HG03378 (cell line): Measurements from ENCODE around the gene CENPK.
A peak's percentile ranks its signal among the peaks of the same experiment; 100 is the strongest.
"Not testable (repeated sequence)": the region's sequence is repeated elsewhere in the genome, so short reads cannot be mapped to it uniquely, and the experiment has no call there.

ENCODE experiments used
- ATAC-seq: cut with Tn5 transposase; IDR thresholded peaks from one replicate; pipeline ENCODE4 v1.9.1; 2021; ENCODE audit warnings: mild to moderate bottlenecking, moderate library complexity; ENCODE audit not compliant: unreplicated experiment

CENPK gene

DNA sequence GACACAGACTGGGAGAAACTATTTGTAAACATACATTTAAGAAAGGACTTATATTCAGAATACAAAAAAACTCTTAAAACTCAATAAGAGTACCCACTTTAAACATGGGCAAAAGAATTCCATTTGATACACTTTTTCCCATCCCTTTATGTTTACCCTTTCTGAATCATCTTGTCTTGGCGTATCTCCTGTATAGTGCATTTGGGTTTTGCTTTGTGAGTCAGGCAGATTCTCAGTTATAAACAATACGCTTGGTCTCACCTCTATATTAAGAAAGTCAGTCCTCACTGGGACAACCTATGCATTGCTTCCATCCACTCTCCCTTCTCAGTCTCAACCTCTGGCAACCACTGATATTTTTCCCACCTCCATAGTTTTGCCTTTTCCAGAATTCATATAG is 54.0 kb downstream of the CENPK start:
- no peak for ATAC-seq

- ATAC-seq, result no peak
Observed at GRCh38 chr5:65506961-65507360, 56.0 kb downstream of the CENPK start.

- no peak for ATAC-seq
Observed at GRCh38 chr5:65489119-65489518, 73.8 kb downstream of the CENPK start.

- not testable (repeated sequence) for ATAC-seq
Observed at GRCh38 chr5:65488038-65488687, 74.8 kb downstream of the CENPK start.

GRCh38 chr5:65486803-65487202 is 76.2 kb downstream of the CENPK start:
- ATAC-seq, result not testable (repeated sequence)

- no peak for ATAC-seq
Observed at GRCh38 chr5:65485405-65485804, 77.6 kb downstream of the CENPK start.

DNA sequence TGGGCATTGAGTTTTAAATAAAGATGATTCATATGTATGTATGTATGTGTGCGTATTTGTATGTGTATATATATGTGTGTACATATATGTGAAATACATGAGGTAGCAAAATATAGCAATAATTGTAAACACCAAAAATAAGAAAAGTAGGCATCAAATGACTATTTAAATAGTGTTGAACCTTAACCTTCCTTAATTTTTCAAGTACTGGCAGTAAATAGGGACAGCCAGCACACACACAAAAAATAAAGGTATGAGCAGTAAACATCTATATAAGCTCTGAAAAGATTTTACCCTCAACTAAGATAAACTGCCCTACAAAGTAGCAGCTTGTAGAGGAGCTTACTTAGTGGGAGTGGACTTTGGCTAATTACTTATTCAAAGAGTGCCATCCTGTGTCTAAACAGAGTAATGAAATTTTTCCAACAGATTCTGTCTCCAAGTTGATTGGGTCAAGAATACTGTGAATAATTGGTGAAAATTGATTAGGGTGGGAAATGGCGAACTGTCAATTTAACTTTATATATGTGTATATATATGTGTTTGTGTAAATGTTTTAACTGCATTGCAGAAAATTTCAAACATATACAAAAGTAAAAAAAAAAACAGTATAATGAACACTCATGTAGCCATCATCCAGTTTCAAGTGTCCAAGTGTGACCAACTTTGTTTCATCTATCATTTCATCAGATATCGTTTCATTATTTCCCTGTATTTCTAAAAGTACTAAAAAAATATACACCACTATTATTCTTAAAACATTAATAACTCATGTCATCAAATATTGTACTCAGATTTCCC is 79.2 kb downstream of the CENPK start:
- peak; percentile 73 for ATAC-seq

DNA sequence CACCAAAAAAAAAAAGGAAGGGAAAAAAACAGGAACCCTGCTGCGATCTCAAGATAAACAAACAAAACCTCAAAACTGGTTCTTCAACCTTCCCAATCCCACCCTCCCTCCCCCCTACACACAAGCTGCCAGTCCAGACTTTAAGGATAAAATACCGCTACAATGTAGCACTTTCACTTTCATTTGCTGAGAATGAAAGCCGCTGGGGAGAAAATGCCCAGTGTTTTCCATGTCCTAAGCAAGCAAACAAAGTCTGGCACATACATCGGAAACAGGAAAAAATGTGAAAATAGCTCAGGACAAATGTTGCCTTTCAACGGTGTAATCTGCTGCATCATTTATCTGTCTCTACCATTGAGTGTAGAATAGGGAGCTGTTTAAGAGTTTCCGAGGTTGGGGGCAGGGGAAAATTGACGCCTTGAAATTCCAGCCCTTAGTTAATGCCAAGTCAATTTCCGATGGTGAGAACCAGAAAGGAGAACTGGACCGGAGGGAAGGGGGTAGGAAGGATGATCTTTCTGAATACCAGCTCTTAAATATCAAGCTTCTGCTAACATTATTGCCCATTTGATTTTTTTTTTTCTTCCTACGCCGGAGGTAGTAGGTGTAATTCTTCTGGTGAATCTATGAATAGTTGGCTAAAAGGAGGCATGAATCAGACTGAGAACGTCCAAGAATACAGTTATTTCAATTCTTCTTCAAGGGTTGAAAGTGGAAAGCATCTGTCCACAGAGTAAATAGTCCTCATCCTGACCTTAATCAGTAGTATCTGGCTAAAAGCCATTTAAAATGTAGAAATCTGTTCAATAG is 80.0 kb downstream of the CENPK start:
- ATAC-seq, result peak; percentile 19

DNA sequence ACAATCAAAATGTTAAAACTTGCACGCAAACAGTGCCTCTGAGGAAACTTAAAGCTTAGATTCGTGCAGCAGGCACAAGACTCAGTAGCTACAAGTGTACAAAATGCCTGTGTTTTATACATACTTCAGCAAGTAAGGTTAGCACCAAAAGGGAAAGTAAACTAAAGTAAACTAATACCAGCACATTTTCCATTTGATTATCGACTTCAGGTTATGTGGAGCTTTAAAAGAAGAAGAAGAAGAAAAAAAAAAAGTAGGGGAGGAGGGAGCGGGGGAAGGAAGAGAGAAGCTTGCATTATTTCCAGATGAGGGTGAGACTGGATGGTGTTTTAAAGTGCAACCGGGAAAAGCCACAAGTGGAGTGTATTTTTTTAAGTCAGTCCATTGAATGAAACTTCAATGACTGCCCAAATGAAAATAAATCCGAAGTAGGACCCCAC is 80.7 kb downstream of the CENPK start:
- no peak for ATAC-seq

DNA sequence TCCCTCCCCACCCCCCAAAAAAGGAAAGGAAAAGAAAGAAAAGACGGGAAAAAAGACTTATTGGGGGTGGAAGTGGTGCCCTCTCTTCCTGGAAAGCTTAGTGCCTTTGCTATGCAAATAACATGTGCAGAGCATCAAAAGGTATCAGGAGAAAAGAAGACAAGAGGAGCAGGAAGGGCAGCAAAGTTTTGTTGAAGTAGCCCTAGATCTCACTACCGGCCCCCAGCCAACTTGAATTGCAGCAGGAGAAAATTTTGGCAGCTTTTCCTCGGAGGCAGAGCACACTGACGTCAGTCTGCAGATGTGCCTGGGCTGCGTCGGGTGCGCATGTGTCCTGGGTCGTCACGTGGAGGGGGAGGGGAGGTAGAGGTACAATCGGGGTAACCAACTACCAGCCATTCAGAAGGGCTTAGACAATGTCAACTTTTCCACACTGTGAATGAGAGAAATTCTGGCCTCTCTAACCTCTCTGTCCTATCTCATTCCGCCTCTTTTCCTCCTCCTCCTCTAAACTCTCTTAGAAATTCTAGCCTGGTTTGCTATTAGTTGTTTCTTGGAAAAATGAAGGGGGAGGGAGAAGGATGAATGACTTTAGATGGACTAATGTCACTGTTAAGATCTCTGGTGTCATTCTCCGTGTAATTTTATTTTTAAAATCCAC is 81.2 kb downstream of the CENPK start, which contains the start of gene ADAMTS6:
Gene ADAMTS6 (minus strand): TSS at position 286 of the 661 bp plus-strand sequence. CDS start 8,247 bp downstream, outside the sequence.
- peak; percentile 57 for ATAC-seq

- ATAC-seq, result peak; percentile 9
Observed at GRCh38 chr5:65481171-65481581, 81.8 kb downstream of the CENPK start.

DNA sequence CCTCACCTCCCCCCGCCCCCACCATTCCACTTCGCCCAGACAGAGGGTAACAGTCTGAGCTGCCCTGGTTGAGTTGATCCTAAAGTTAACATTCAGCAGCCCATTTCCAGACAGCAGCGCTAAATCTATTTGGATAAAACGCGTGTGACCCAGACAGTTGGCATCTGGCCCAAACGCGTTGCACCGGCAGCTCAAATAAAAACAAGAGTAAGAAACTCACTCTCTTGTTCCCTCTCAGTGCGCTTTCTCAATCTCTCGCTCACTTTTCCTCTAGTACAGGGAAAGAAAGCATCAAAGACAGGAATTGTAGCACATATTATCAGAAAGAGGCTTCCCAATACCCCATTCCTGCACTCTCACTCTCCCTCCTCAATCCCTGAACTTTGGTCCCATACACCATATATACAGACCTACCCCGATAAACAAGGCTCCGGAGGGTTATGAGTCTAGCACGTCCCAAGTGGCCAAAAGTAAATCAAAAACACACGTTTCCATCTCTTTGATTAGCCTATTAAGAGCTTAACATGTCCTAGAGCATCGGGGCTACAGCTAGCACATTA is 82.6 kb downstream of the CENPK start:
- ATAC-seq, result no peak

GRCh38 chr5:65479527-65479926 is 83.4 kb downstream of the CENPK start:
- ATAC-seq, result no peak

- ATAC-seq, result no peak
Observed at GRCh38 chr5:65478336-65478735, 84.6 kb downstream of the CENPK start.

GRCh38 chr5:65475895-65476294 is 87.1 kb downstream of the CENPK start:
- ATAC-seq, result no peak

- ATAC-seq, result no peak
Observed at GRCh38 chr5:65475336-65475735, 87.6 kb downstream of the CENPK start.

DNA sequence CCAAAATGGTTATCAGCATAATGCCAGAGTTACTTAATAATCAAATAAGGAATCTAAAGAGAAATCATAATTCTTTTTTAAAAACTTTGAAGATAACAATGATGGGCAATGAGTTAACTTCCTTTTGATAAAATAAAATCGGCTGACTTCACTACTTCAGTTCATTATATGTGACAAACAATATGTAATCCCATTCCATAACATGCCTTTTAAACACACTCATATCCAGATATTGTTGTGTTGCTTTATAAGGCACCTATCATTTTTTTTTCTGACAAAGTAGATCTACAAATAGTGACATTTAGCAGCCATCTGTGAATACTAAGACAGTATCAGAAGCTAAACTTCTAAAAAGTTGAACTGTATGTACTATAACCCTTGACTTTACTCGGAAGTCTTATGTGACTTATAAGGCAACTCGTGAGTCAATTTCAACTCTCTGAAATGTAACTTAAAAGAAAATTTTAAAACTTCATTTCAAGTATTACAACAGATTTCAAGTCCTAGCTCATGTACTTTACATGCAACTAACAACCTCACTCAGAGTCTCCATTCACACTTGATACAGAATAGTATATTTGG is 88.7 kb downstream of the CENPK start:
- ATAC-seq, result no peak

- ATAC-seq, result no peak
Observed at GRCh38 chr5:65468633-65469032, 94.3 kb downstream of the CENPK start.
